Ovary (tissue), 3 donors: ENCODE results near the gene NOXO1.

Source experiments
- POLR2A ChIP-seq: fragments of 450-650 bp; IDR thresholded peaks from one replicate; pipeline ENCODE4 v1.6.1; 2017; ENCODE audit warnings: antibody characterized with exemption, mild to moderate bottlenecking, moderate library complexity
- TF ChIP-seq, protein P1 (sequence below), 3 donors: fragments of 450-650 bp in 2 of 3; fragments of 200-600 bp in 1 of 3; IDR thresholded peaks; one replicate each; pipeline versions ENCODE4 v1.5.1 to v1.8.0; 2016 to 2022; ENCODE audit warnings: antibody characterized with exemption in 3 of 3, mild to moderate bottlenecking in 1 of 3
- donor health status: DM: no; HTN: no; CAD: no.

- TF ChIP-seq, protein P1, sequence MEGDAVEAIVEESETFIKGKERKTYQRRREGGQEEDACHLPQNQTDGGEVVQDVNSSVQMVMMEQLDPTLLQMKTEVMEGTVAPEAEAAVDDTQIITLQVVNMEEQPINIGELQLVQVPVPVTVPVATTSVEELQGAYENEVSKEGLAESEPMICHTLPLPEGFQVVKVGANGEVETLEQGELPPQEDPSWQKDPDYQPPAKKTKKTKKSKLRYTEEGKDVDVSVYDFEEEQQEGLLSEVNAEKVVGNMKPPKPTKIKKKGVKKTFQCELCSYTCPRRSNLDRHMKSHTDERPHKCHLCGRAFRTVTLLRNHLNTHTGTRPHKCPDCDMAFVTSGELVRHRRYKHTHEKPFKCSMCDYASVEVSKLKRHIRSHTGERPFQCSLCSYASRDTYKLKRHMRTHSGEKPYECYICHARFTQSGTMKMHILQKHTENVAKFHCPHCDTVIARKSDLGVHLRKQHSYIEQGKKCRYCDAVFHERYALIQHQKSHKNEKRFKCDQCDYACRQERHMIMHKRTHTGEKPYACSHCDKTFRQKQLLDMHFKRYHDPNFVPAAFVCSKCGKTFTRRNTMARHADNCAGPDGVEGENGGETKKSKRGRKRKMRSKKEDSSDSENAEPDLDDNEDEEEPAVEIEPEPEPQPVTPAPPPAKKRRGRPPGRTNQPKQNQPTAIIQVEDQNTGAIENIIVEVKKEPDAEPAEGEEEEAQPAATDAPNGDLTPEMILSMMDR (IDR thresholded peaks at IDR 0.05) = no peak
- no peak for TF ChIP-seq POLR2A
Observed at GRCh38 chr16:1940273-1941161, 40.8 kb downstream of the NOXO1 start.
